Renal cortical epithelial cell (primary cell): ENCODE data around the gene INTS1. TPM values are rescaled to one million over a fixed set of nuclear protein-coding genes. Genes with fewer than 3 reads are reported as not detected.
A peak's percentile ranks its signal among the peaks of the same experiment; 100 is the strongest.

Experiments
- DNase-seq: peaks from one replicate; pipeline ENCODE4 v3.0.0-alpha.2; 2011; ENCODE audit warnings: low read depth
- total RNA-seq: library from RNA; depleted of rRNA; stranded (reverse); fragments of >200 nt; gene quantifications from 2 replicates; pipeline ENCODE4 v1.2.3, GENCODE V29; 2014

Gene INTS1
- total RNA-seq, 1 donor from 2014 or later: 77.9 TPM

DNA sequence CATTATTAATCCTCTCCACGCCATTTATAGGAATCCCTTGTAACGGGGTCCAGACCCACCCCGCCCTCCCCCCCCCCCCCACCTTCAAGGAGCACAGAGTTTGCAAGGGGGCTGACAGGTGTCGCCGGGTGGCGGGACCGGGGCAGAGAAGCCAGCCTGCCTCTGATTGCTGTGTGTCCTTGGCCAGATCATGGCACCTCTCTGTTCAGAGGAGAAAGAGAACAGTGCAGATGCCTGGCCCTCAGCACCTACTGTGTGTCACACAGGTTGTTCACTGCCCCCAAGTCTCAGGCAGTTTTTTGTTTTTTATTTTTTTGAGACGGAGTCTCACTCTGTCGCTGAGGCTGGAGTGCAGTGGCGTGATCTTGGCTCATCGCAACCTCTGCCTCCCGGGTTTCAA is 39.5 kb downstream of the INTS1 start:
- no peak for DNase-seq

DNA sequence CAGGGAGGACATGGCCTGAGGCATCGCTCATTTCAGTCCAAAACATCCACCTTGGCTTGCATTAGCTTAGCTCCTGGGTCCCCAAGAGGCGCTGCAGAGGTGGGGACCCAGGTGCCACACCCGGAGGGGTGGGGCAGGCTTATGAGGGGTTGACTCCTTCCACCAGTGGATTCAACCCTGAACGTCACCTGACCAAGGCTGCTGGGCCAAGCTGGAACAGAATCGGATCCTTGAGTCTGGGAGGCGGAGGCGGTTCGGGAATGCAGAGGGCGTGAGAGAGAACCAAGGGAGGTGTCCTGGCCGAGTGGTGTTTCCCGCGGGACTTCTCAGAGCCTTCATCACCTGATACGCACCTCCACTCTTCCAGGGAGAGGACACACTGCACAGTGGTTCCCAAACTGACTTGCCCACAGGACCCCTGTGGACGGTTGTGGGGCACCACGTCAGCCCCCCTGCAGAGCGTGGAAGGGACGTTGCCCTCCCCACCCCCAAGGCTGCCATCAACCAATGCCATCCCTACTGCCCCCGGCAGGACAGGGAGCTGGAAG is 40.4 kb downstream of the INTS1 start:
- DNase-seq: no peak

DNA sequence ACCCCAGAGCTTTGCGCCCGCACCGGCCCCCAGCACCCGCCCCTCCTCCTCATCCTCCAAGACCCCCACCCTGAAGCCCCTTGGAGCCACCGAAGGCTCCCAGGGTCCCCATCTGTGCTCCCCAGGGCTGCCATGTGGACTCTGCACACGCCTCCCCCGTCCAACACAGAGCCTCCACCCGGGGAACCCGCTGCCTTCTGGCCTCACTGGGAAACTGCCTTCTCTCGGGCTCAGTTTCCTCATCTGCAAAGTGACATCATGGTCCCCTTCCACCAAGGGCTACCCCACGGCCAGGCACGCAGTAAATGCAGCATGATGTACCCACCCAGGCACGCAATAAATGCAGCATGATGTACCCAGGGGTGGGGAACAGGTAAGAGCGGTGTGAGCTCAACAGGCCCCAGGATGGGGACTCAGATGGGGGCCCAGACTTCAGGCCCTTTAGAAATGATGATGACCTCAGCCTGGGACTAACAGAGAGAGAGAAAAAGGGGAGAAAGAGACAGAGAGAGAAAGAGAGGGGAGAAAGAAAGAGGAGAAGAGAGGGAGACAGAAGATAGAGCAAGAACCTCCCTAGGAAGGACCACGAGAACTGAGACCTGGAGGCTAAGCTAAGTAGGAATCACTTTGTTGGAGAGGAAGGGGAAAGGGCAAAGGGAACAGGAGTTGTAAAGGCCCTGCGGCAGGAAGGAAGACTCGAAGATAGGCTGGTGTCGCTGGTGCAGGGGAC is 42.4 kb downstream of the INTS1 start:
- no peak for DNase-seq

DNA sequence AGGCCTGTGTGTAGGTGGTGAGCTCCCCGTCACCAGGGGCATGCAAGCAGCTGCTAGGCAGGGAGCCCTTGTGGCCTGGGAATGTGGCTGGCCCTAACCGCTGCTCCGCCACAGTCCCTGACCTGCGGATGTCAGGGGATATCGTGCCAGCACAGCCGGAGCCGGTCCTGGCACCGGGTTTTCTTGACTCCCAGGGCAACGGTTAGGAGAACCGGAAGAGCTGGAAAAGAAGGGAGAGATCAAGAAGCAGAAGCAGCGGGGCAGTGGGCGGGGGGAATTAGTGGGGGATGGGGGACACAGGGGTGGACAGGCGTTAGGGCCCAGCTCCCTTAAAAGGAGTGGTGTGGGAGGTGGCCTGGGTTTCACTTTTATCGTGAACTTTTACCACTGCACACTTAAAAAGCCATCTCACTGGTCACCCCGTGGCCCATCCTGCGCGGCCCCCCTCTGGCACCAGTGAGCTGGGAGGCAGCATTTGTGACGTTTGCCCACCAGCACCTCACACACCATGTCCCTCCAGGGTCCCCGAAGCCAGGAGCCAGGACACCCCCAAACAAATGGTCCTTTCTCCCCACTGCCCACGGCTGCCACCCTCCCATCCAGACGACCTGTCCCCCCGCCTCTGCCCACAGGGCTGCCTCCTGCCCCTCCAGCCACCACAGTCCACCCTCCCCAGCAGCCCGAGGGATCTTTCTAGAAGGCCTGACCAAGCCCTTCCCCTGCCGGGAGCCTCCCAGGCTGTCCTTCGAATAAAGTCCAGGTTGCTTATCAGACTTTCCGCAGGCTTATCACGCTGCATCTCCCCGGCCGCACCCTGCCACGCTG is 43.2 kb downstream of the INTS1 start:
- peak; percentile 50 for DNase-seq

DNA sequence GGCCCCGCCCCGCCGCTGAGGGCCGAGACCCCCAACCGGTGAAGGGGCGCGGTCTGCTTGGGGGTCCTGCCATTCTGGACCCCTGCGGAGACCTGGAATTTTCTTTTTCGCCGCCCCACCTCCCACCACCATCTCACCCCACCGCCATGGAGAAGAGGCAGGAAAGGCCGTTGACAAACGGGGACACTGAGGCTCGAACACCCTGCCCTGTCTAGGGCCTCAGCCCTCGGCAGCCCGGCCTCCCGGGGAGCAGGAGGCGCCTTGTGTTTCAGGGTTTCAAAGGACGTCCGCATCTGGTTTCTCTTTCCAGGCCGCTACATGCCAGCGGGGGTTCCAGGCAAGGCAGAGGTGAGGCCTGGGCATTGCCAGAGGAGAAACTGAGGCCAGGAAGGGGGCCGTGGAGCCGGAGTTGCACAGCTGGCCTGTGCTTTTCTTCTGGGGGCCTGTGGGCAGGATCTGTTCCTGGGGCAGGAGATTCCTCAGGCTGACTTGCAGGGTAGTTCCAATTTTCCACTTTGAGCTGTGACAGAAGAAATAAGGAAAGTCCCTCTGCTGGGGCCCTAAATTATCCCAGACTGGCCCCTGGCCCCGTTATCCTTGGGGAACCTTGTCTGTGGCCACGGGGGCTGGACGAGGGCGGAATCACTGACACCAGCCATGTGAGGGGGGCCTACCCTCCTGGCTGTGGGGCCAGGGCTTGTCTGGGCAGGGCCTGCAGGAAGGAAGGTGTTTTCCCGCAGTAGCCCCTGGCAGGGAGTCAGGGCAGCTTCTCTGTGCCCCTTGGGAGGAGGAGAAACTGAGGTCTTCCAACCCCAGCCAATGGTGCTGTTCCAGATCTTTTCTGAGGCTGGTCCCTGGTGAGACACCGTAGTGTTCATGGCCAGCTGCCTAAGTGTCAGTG is 44.0 kb downstream of the INTS1 start:
- no peak for DNase-seq

DNA sequence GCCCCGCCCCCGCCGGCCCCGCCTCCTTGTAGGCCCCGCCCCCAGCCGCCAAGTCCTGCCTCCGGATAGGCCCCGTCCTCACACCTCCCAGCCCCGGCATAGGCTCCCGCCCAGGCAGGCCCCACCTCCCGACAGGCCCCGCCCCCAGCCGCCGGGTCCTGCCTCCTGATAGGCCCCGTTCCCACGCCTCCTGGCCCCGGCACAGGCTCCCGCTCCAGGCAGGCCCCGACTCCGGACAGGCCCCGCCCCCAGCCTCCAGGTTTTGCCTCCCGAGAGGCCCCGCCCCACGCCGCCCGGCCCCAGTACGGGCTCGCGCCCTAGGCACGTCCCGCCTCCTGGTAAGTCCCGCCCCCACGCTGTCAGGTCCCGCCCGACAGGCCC is 44.7 kb downstream of the INTS1 start:
- DNase-seq: peak; percentile 85

DNA sequence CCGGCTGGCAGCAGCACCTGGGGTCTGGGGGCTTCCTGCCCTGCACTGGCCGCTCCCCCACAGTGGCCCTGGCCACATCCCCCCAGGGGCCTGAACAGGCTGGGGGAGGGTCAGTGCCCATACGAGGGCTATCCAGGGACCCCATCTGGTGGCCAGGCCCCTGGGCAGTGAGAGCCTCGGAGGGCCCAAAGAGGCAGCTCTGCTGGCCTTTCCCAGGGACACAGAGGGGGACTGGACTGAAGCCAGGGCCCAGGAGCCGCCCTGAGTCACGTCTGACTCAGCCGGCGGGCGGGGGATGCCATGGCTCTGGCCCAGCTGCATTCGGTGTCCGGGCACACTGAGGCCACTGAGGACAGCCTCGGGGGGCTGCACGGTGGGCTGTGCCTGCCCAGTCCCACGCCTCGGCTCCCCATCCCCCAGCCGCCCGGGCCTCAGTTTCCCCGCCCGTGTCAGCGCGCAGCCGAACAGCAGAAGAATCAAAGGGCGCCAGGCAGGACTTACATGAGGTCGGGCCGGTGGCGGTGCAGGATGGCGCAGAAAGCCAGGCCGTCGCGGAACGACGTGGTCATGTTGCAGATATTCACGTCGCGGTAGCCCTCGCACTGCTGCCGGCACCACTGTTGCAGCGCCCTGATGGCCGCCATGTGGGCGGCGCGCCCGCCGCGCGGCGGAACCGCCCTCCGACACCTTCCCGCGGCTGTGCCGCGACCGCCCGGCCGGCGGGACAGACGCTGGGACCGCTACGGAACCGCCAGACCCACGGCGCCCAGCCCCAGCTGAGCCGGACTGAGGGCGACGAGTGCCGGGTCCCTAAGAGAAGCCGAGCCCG is 45.3 kb downstream of the INTS1 start, which contains the start of gene MICALL2:
Gene MICALL2 (minus strand): TSS at position 788 of the 829 bp plus-strand sequence. CDS start 144 bp downstream, at position 644.
- peak; percentile 61 for DNase-seq

DNA sequence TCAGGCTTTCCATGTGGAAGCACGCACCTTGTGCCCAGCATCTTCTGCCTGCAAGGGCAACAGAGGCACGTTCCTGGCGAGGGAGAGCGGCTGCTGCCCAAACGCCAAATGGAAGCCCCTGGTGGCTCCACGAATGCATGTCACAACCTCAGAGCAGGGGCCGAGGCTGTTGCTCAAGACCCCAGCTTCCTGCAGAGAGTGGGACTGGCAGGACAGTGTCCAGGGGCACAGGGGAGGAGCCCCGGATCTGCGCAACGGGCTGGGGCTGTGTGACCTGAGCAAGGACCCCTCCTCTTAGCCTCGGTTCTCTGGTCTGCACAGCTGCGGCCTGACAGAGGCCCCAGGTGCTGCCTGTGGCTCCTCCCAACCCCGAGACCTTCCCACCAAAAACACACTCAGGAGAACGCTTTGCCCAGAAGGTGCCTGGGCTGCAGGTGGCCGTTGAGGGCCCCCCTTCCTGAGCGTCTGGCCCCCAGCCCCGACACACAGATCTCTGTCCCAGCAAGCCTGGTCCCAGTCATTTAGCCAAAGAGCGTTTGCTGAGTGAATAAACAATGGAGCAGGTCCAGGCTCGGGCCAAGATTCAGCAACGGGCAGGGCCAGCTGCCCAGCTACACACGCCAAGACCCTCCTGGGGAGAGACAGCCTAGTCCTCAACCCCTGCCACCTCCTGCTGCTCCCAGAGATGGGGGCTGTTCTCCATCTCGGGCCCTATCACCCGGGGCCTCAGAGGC is 46.1 kb downstream of the INTS1 start:
- no peak for DNase-seq

DNA sequence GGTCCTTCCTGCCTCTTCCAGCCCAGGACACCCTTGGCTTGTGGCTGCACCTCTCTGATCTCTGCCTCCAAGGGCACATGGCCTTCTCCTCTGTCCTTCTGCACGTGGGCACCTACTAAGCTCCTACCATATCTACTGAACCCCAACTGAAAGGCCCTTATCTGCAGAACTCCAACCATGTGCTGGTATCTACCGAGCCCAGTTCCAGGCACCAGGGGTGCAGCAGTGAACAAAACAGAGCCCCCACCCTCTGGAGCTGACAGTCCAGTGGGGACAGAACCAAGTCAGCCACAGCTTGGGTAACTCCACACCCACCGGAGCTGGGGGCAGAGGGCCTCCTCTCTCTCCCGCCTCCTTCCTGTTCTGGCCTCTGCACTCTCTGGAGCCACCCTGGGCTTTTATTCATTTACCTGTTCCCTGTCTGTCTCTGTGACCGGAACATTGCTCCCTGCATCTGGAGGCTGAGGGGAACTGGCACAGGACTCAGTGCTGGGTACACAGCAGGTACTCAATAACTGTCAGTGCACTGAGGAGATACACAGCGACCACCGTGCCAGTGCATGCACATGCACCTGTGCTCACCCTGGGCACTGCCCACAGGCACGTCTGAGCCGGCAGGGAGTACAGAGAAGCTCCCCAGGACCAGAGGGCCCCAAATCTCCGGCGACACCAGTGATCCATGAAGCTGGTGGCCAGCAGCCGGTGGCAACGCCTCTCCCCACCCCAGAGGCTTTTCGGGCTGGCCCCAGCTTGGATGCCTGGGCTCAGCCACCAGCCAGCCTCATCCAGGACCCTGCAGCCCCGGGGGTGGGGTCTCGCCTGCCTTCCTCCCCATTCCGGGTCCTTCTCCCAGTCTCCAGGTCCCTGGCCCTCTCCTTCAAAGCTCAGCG is 46.9 kb downstream of the INTS1 start:
- no peak for DNase-seq

DNA sequence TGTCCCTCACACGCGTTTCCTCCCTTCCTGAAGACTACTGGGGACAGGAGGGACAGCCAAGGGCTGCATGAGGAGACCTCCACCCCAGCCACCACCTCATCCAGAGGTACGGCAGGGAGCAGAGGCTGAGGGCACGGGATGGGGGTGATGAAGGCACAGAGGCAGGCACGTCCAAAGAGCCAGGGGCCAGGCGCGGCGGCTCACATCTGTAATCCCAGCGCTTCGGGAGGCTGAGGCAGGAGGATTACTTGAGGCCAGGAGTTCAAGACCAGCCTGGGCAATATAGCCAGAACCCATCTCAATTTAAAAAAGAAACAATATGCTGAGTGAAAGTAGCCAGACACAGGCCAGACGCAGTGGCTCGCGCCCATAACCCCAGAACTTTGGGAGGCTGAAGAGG is 48.2 kb downstream of the INTS1 start:
- DNase-seq: no peak

DNA sequence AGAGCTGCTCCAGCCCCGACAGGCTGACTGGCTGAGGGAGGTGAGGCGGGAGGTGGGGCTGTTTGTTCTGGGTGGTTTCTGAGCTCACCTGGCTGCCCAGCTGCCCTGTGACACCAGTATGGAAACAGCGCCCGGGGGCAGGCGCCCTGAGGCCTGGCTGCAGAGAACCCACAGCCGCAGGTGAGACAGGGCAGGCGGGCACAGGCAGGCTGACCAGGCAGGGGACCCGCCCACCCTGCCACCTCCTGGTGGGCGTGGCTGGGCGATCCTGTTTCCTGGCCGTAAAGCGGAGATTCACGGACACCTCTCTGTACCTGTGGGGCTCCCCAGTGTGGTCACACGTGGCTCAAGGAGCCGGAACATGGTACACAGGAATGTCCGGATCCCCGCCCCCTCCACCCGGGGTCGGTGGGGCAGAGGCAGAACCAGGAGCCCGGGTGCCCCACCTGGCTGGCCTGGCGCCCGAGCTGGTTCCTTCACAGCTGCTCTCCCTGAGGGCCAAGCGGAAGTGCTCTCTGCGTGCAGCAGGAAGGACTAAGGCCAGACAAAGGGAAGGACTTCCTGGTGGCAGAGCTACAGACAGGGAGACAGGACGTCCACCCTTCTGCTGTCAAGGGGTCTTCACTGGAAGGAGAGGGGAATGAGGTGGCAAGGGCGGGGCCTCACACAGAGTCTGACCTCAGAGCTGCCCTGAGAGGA is 48.8 kb downstream of the INTS1 start:
- DNase-seq: peak; percentile 50

DNA sequence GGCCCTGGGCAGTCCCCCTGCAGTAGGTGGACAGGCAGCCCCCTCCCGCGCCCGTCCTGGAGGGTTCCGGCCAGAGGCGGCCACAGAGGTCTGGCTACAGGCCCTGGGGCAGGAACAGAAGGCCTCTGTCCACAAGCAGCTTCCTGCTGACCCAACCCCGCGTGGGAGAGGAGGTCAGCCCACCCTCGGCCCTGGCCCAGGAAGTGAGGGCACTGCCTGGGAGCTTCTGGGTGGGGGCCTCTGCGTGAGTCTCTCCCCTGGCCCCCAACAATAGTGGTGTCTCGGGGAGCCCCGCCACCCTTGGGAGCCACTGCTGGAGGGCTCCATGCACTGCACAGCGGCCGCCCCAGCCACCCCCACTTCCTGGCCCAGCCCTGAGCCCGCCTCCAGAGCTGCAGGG is 49.6 kb downstream of the INTS1 start:
- no peak for DNase-seq

DNA sequence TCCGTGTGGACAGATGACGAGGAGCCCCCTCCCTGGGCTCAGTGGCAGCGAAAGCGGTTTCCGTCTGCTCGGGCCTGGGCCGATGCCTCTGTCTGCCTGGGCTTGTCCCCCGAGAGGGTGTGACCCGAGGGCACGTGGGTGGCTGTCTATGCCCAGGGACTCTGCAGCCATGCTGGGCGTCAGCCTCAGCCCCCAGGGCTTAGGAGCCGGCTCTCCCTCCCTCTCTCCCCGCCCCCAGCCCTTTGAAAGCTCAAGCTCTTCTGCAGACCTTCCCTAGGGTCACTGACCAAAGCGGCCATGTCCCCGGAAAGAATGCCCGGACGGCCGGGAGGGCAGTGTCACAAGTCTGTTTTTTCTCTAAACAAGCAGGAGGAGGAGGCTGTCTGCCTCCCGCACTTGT is 52.0 kb downstream of the INTS1 start:
- DNase-seq: no peak

DNA sequence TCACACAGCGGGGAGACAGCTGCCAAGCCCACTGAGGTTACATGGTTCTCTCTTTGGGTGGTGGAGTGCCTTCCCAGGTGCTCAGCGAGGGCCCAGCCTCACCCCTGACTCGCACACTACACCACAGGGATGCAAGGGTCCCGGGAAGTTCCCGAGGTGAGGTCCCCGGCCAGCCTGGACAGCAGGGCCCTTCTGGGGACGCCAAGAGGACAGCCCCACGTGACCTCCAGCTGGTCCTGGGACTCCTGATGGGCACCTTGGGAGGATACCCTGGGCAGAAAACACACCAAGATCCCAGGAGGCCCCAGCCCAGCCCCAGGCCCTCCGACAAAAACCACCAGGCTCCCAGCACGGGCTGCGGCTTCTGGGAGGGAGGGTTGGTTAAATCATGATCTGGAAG is 53.2 kb downstream of the INTS1 start:
- no peak for DNase-seq

DNA sequence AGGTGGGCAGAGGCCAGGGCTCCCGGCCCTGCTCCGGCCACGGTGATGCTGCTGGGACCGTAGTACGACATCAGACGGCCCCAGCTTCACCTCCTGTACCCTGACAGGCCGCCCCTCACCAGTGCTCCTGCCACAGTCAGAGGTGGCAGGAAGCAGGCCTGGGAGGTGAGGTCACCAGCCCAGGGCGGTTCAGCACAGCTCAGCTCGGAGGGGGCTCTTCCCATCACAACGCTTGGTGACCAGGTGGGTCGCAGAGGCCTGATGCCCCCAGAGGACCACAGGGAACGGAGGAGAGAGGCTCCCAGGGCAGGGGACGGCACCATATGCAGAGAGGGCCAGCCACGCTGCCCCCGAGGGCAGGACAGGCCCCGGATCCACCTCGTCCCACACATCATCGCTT is 53.8 kb downstream of the INTS1 start:
- DNase-seq: no peak

DNA sequence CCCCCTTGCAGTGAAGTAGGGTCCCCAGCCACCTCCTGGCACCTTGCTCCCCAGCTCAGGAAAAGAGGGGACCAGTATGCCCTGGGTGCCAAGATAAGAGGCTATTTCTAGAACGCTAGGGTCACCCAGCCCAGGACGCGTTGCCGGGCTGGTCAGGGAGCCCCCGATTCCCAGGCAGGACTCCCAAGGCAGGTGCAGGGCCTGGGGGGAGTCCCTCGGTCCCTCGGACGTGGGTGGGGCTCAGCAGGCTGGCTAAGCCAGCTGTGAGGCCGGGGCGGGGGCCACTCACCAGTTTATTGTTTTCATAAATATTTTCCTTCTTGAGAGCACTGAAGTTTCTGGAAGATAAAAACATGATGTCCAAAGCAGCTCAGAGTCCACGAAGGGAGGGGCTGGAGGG is 54.2 kb downstream of the INTS1 start:
- DNase-seq: no peak

DNA sequence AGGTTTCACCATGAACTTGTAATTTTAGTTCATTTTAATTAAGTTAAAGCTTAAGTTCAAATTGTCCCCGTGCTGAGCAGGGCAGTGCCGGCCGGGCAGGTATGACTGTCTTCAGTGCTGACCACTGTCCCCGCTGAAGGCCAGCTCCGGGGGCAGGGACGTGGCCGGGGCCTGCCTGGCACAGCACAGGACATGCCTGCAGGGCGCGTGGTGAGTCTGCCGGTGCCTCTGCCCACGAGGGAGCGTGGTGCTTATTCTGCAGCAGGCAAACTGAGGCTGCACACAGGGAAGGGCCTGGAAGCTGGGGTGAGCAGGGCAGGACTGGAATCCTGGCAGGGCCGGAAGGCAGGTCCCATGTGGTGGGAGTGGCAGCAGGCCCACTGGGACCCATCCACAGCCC is 54.7 kb downstream of the INTS1 start:
- no peak for DNase-seq

DNA sequence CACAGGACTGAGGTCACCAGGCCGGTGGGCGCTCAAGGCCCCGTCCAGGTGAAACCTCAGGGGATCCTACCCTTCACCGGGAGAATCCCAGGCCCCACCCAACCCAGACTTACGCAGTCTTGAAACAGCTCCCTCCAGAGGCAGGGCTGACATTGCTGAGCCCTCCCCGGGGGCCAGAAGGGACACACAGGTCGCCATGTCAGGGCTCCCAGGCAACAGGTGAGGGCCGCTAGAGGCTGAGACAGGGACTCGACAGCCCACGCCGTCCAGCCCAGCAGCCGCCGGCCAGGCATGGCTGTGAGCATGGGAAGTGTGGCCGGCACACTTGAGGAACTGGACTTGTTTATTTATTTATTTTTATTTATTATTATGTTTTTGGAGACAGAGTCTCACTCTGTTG is 55.2 kb downstream of the INTS1 start:
- DNase-seq: no peak
